H9 (cell line): ENCODE measurements around the gene ARHGAP5. TPM values are rescaled to one million over a fixed set of nuclear protein-coding genes. Genes with fewer than 3 reads are reported as not detected.

Experiments used
- DNase-seq: peaks from one replicate; pipeline ENCODE4 v3.0.0-alpha.2; 2017
- H2AFZ ChIP-seq: one replicate; pipeline ENCODE4 v1.6.1; 2013; ENCODE audit warnings: mild to moderate bottlenecking, low read length, control low read depth, moderate library complexity
- H2AK5ac ChIP-seq: 2 replicates; pipeline ENCODE4 v1.6.1; 2013; ENCODE audit warnings: low read length, control low read depth, mixed read lengths; ENCODE audit not compliant: insufficient read length
- H2BK120ac ChIP-seq: one replicate; pipeline ENCODE4 v1.6.1; 2013; ENCODE audit warnings: low read depth, mild to moderate bottlenecking, low read length, control low read depth, inconsistent platforms; ENCODE audit not compliant: poor library complexity, severe bottlenecking
- H2BK12ac ChIP-seq: 2 replicates; pipeline ENCODE4 v1.6.1; 2013; ENCODE audit warnings: low read length, control low read depth, mixed read lengths, low read depth; ENCODE audit not compliant: insufficient read length
- H2BK15ac ChIP-seq: 2 replicates; pipeline ENCODE4 v1.6.1; 2013; ENCODE audit warnings: low read depth, low read length, control low read depth
- H2BK20ac ChIP-seq: one replicate; pipeline ENCODE4 v1.6.1; 2013; ENCODE audit warnings: low read depth, mild to moderate bottlenecking, low read length, control low read depth, inconsistent platforms; ENCODE audit not compliant: poor library complexity, severe bottlenecking
- H2BK5ac ChIP-seq: 2 replicates; pipeline ENCODE4 v1.6.1; 2013; ENCODE audit warnings: low read length, control low read depth, mixed read lengths; ENCODE audit not compliant: insufficient read length
- H3K14ac ChIP-seq: 2 replicates; pipeline ENCODE4 v1.6.1; 2013; ENCODE audit warnings: low read length, control low read depth; ENCODE audit not compliant: insufficient read depth
- H3K18ac ChIP-seq: 2 replicates; pipeline ENCODE4 v1.6.1; 2013; ENCODE audit warnings: low read depth, mild to moderate bottlenecking, mixed read lengths, low read length, control low read depth; ENCODE audit not compliant: insufficient read length
- H3K23ac ChIP-seq: 2 replicates; pipeline ENCODE4 v1.6.1; 2013; ENCODE audit warnings: low read length, control low read depth, mixed read lengths, low read depth; ENCODE audit not compliant: insufficient read length
- H3K23me2 ChIP-seq: 2 replicates; pipeline ENCODE4 v1.6.1; 2013; ENCODE audit warnings: low read depth, mild to moderate bottlenecking, mixed read lengths, low read length, control low read depth; ENCODE audit not compliant: insufficient read length, poor library complexity, severe bottlenecking
- H3K27ac ChIP-seq: 2 replicates; pipeline ENCODE4 v1.5.1; 2013; ENCODE audit warnings: low read length, control low read depth, mixed read lengths, low read depth; ENCODE audit not compliant: insufficient read length
- H3K27me3 ChIP-seq: 2 replicates; pipeline ENCODE4 v1.6.1; 2013; ENCODE audit warnings: low read length, control low read depth, inconsistent platforms; ENCODE audit not compliant: insufficient read depth
- H3K4ac ChIP-seq: 2 replicates; pipeline ENCODE4 v1.6.1; 2013; ENCODE audit warnings: low read depth, mild to moderate bottlenecking, control low read depth, inconsistent platforms, low read length, moderate library complexity
- H3K4me1 ChIP-seq: 2 replicates; pipeline ENCODE4 v1.6.1; 2013; ENCODE audit warnings: low read length, control low read depth, inconsistent platforms; ENCODE audit not compliant: insufficient read depth
- H3K4me2 ChIP-seq: 2 replicates; pipeline ENCODE4 v1.6.1; 2013; ENCODE audit warnings: low read length, control low read depth, mixed read lengths; ENCODE audit not compliant: insufficient read length, insufficient read depth
- H3K56ac ChIP-seq: 2 replicates; pipeline ENCODE4 v1.6.1; 2013; ENCODE audit warnings: low read depth, mild to moderate bottlenecking, mixed read lengths, low read length, control low read depth; ENCODE audit not compliant: insufficient read length
- H3K79me1 ChIP-seq: 2 replicates; pipeline ENCODE4 v1.6.1; 2013; ENCODE audit warnings: low read depth, mild to moderate bottlenecking, moderate library complexity, low read length, control low read depth, inconsistent platforms; ENCODE audit not compliant: insufficient read depth, poor library complexity, severe bottlenecking
- H3K79me2 ChIP-seq: 2 replicates; pipeline ENCODE4 v1.6.1; 2013; ENCODE audit warnings: low read length, control low read depth, inconsistent platforms; ENCODE audit not compliant: insufficient read depth
- H3K9ac ChIP-seq: 2 replicates; pipeline ENCODE4 v1.6.1; 2013; ENCODE audit warnings: low read length, control low read depth, mixed read lengths; ENCODE audit not compliant: insufficient read length; ENCODE audit errors: extremely low read depth
- H3K9me3 ChIP-seq: one replicate; pipeline ENCODE4 v1.6.1; 2013; ENCODE audit warnings: low read depth, low read length, inconsistent platforms; ENCODE audit not compliant: control insufficient read depth
- H3T11ph ChIP-seq: one replicate; pipeline ENCODE4 v1.6.1; 2013; ENCODE audit warnings: mild to moderate bottlenecking, low read length, control low read depth, inconsistent platforms
- H4K20me1 ChIP-seq: one replicate; pipeline ENCODE4 v1.6.1; 2013; ENCODE audit not compliant: control insufficient read depth, insufficient read length, insufficient read depth
- H4K5ac ChIP-seq: 2 replicates; pipeline ENCODE4 v1.6.1; 2013; ENCODE audit warnings: low read depth, mild to moderate bottlenecking, mixed read lengths, low read length, control low read depth; ENCODE audit not compliant: insufficient read length
- H4K8ac ChIP-seq: replicated peaks from 2 replicates; pipeline ENCODE4 v1.6.1; 2013; ENCODE audit warnings: low read length, control low read depth, mixed read lengths, low read depth; ENCODE audit not compliant: insufficient read length
- H4K91ac ChIP-seq: 2 replicates; pipeline ENCODE4 v1.6.1; 2013; ENCODE audit warnings: low read depth, mild to moderate bottlenecking, moderate library complexity, mixed read lengths, low read length, control low read depth; ENCODE audit not compliant: insufficient read length
- H3K27ac Mint-ChIP-seq, 3 experiments: 2 replicates in 2 of 3; 3 replicates in 1 of 3; pipeline ENCODE4 v1.8.0; 2020 to 2021; ENCODE audit warnings: mixed read lengths in 3 of 3, mild to moderate bottlenecking in 1 of 3, moderate library complexity in 1 of 3
- H3K27me3 Mint-ChIP-seq: 2 replicates; pipeline ENCODE4 v1.8.0; 2021; ENCODE audit warnings: low read depth, mild to moderate bottlenecking, moderate library complexity, mixed read lengths
- H3K36me3 Mint-ChIP-seq, 3 experiments: 2 replicates in 2 of 3; 3 replicates in 1 of 3; pipeline ENCODE4 v1.8.0; 2020 to 2021; ENCODE audit warnings: low read depth in 3 of 3, mixed read lengths in 3 of 3; ENCODE audit not compliant: insufficient read depth in 1 of 3
- H3K4me1 Mint-ChIP-seq, 2 experiments: 2 replicates each; pipeline ENCODE4 v1.8.0; 2020; ENCODE audit warnings: mixed read lengths in 2 of 2
- H3K4me3 Mint-ChIP-seq, 2 experiments: 2 replicates in 1 of 2; 3 replicates in 1 of 2; pipeline ENCODE4 v1.8.0; 2020 to 2021; ENCODE audit warnings: mild to moderate bottlenecking in 2 of 2, mixed read lengths in 2 of 2, moderate library complexity in 1 of 2
- H3K9me3 Mint-ChIP-seq, 2 experiments: 2 replicates in 1 of 2; 3 replicates in 1 of 2; pipeline ENCODE4 v1.8.0; 2020; ENCODE audit warnings: mild to moderate bottlenecking in 2 of 2, mixed read lengths in 2 of 2, moderate library complexity in 1 of 2
- WGBS: extraction: QIAGEN DNeasy Blood & Tissue Kit; methylation state at CpG from one replicate; pipeline ENCODE4 v1.1.7; 2013; ENCODE audit warnings: missing lambda C conversion rate, low lambda C conversion rate, mixed read lengths; ENCODE audit not compliant: insufficient read length; ENCODE audit errors: extremely low coverage; 5-methylcytosine and 5-hydroxymethylcytosine counted together
- total RNA-seq: library from RNA; stranded (reverse); gene quantifications from 2 replicates; pipeline ENCODE4 v1.2.1, GENCODE V29; 2021
- TF ChIP-seq, protein P1 (sequence below): fragments of 200-600 bp; sonication (generic); conservative IDR thresholded peaks from 3 replicates; pipeline ENCODE4 v1.8.0; 2021; ENCODE audit warnings: antibody characterized with exemption, mild to moderate bottlenecking

ARHGAP5 gene
- total RNA-seq, 1 experiment from 2014 or later = 73.8 TPM

DNA sequence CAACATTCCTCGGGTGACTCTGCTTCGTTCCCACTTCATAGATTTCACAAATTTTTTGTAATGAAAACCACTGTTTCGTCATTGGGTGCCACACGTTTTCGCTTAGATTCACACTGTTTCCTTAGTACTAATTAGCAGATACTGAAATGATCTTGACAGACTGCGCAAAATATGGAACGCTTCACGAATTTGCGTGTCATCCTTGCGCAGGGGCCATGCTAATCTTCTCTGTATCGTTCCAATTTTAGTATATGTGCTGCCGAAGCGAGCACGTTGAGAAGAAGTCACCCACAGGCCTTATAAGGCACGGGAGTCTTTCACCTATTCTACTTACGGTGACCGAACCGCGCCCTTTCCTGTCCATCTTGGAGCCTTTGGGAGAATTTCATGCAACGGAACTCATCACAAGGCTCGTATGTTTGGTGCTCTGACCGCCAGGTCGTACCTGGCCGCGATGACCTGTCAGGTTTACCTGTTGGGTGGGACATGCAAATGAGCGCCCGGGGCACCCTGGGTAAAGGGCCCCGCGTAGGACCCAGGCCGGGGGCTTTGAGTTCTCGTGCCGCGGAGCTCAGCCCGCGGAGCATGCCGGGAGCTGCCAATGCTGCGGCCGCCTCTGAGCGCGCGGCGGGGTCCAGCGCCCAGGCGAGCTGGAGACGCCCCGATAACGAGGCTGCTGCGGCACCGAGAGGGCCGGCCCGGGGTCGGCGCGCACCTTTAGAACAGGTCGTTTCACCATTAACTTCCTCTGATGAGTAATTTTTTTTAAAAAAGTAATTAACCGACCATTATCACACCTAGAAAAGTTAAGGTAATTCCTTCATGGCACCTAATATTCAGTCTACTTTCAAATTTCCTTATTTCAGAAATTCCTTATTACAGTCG lies 126.1 kb downstream of the ARHGAP5 start, which contains the start of gene RNU6-8:
RNU6-8 (minus strand) TSS at position 272 of the 885 bp plus-strand sequence.
- Histone ChIP-seq H2AK5ac (no peak within 1 kb of the TSS), H3K27me3 (no peaks in the 10 kb centered on the region), H3T11ph (no peak within 1 kb of the TSS), H4K8ac (no peak within 1 kb of the TSS), H3K4me2 (peak within 1 kb of the TSS; percentile 98), H3K9ac (peak within 1 kb of the TSS; percentile 96), H2BK5ac (peak within 1 kb of the TSS; percentile 94), H2AFZ (peak within 1 kb of the TSS; percentile 79), H4K91ac (no peak within 1 kb of the TSS), H3K14ac (peak within 1 kb of the TSS; percentile 99), H4K5ac (peak within 1 kb of the TSS; percentile 83), H3K23ac (no peak within 1 kb of the TSS), H3K56ac (no peak within 1 kb of the TSS), H3K79me2 (no peaks in the 10 kb centered on the region), H4K20me1 (no peaks in the 10 kb centered on the region), H2BK15ac (no peak within 1 kb of the TSS), H2BK20ac (no peak within 1 kb of the TSS), H3K4ac (no peak within 1 kb of the TSS), H3K79me1 (no peaks in the 10 kb centered on the region), H3K4me1 (no peaks in the 10 kb centered on the region), H3K18ac (peak within 1 kb of the TSS; percentile 99), H2BK120ac (no peak within 1 kb of the TSS), H3K9me3 (no peaks in the 10 kb centered on the region), H3K23me2 (peaks cover 15% of the 10 kb centered on the region), H2BK12ac (peak within 1 kb of the TSS; percentile 90), H3K27ac (no peak within 1 kb of the TSS)
- Mint-ChIP-seq H3K4me1 (peaks cover 25 to 28% of the 10 kb centered on the region in 2 experiments), H3K4me3 (peak within 1 kb of the TSS; percentile 76 to 97), H3K9me3 (no peaks in the 10 kb centered on the region; a peak in 1 of 5 replicates), H3K36me3 (no peaks in the 10 kb centered on the region), H3K27me3 (peaks cover 10% of the 10 kb centered on the region), H3K27ac (peak within 1 kb of the TSS; percentile 100)
- peak; percentile 93 for DNase-seq
- TF ChIP-seq, protein P1, sequence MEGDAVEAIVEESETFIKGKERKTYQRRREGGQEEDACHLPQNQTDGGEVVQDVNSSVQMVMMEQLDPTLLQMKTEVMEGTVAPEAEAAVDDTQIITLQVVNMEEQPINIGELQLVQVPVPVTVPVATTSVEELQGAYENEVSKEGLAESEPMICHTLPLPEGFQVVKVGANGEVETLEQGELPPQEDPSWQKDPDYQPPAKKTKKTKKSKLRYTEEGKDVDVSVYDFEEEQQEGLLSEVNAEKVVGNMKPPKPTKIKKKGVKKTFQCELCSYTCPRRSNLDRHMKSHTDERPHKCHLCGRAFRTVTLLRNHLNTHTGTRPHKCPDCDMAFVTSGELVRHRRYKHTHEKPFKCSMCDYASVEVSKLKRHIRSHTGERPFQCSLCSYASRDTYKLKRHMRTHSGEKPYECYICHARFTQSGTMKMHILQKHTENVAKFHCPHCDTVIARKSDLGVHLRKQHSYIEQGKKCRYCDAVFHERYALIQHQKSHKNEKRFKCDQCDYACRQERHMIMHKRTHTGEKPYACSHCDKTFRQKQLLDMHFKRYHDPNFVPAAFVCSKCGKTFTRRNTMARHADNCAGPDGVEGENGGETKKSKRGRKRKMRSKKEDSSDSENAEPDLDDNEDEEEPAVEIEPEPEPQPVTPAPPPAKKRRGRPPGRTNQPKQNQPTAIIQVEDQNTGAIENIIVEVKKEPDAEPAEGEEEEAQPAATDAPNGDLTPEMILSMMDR = no peak
- no CpG with 5 or more reads among the region's 57 CpGs for WGBS
